ENCODE data around the gene C3orf52. TPM values are rescaled to one million over a fixed set of nuclear protein-coding genes. Genes with fewer than 3 reads are reported as not detected.

The C3orf52 gene
- total RNA-seq, 1 experiment from 2014 or later, result 12.6 TPM

- Histone ChIP-seq H3K4me3 (ENCODE audit: low read depth in 2 of 2, low read length in 2 of 2) (no peak overlapping the region), H3K9me3 (ENCODE audit: control insufficient read depth, insufficient read depth, low read depth, low read length) (no peaks in the 10 kb centered on the region), H3K4me1 (ENCODE audit: control insufficient read depth, insufficient read depth, low read length) (no peaks in the 10 kb centered on the region), H3K27ac (ENCODE audit: low read length) (no peak overlapping the region), H3K36me3 (ENCODE audit: control insufficient read depth, insufficient read depth, low read length) (no peaks in the 10 kb centered on the region), H3K27me3 (ENCODE audit: control insufficient read depth, insufficient read depth, low read length) (no peaks in the 10 kb centered on the region)
- intact Hi-C loops (cut with micrococcal nuclease; ENCODE audit: unreplicated experiment), result no loop called here
- no peak for DNase-seq (ENCODE audit: low read depth, low spot score)
- TF ChIP-seq REST (IDR thresholded peaks at IDR 0.05; ENCODE audit: insufficient read depth in 1 of 2, low read depth in 2 of 2, low read length in 1 of 2), result no peak
- no peak for TF ChIP-seq SIN3A (IDR thresholded peaks at IDR 0.05; ENCODE audit: borderline replicate concordance, insufficient read depth, low read depth, low read length)
- TF ChIP-seq CTCF (IDR thresholded peaks at IDR 0.05), result no peak
- TF ChIP-seq TCF7L2 (IDR thresholded peaks at IDR 0.05; ENCODE audit: low read depth, low read length), result no peak
- no peak for TF ChIP-seq POLR2AphosphoS5 (IDR thresholded peaks at IDR 0.05; ENCODE audit: low read depth, low read length)
- in situ Hi-C loops (cut with HindIII; ENCODE audit: low pct_unique_long_range_greater_than_20kb, low sequenced_read_pairs), result no loop called here
- ChIA-PET CTCF (no interaction called here), POLR2A (no interaction called here)
- no peak for ATAC-seq
- BruUV-seq (replicated peaks), result no TSS peak
Measured at GRCh38 chr3:112117841-112118571, 31.8 kb downstream of the C3orf52 start.

- intact Hi-C loops (cut with micrococcal nuclease; ENCODE audit: unreplicated experiment), result no loop called here
- no peak overlapping the region for H3K27ac ChIP-seq (ENCODE audit: low read length)
- H3K9me3 ChIP-seq (ENCODE audit: control insufficient read depth, insufficient read depth, low read depth, low read length), result no peaks in the 10 kb centered on the region
- ChIA-PET POLR2A (no interaction called here), CTCF (no interaction called here)
- BruUV-seq (replicated peaks), result no TSS peak
- DNase-seq (ENCODE audit: low read depth, low spot score) (no peak), ATAC-seq (no peak)
- no peaks in the 10 kb centered on the region for H3K36me3 ChIP-seq (ENCODE audit: control insufficient read depth, insufficient read depth, low read length)
- H3K4me3 ChIP-seq (ENCODE audit: low read depth in 2 of 2, low read length in 2 of 2), result no peak overlapping the region
- no peaks in the 10 kb centered on the region for H3K4me1 ChIP-seq (ENCODE audit: control insufficient read depth, insufficient read depth, low read length)
- in situ Hi-C loops (cut with HindIII; ENCODE audit: low pct_unique_long_range_greater_than_20kb, low sequenced_read_pairs), result no loop called here
- TF ChIP-seq TCF7L2 (IDR thresholded peaks at IDR 0.05; ENCODE audit: low read depth, low read length) (no peak), SIN3A (IDR thresholded peaks at IDR 0.05; ENCODE audit: borderline replicate concordance, insufficient read depth, low read depth, low read length) (no peak), REST (IDR thresholded peaks at IDR 0.05; ENCODE audit: insufficient read depth in 1 of 2, low read depth in 2 of 2, low read length in 1 of 2) (no peak), CTCF (IDR thresholded peaks at IDR 0.05) (no peak), POLR2AphosphoS5 (IDR thresholded peaks at IDR 0.05; ENCODE audit: low read depth, low read length) (no peak)
- H3K27me3 ChIP-seq (ENCODE audit: control insufficient read depth, insufficient read depth, low read length), result no peaks in the 10 kb centered on the region
Measured at GRCh38 chr3:112119962-112120836, 34.0 kb downstream of the C3orf52 start.

All from Panc1 (cell line).